NCI-H2227 (cell line): ENCODE results near the gene RGMB.

Experiments
- DNase-seq: peaks from one replicate; lab custom pipeline; 2025; ENCODE audit not compliant: unreplicated experiment; lab: John Stamatoyannopoulos, UW

Gene RGMB

GRCh38 chr5:98825582-98826375 is 52.3 kb downstream of the RGMB start:
- DNase-seq: no peak

- DNase-seq: peak; percentile 49
Measured at GRCh38 chr5:98827161-98827560, 53.7 kb downstream of the RGMB start.

- no peak for DNase-seq
Measured at GRCh38 chr5:98827588-98828284, 54.3 kb downstream of the RGMB start.

GRCh38 chr5:98836175-98836574 is 62.7 kb downstream of the RGMB start:
- DNase-seq: no peak

GRCh38 chr5:98839469-98840383 is 66.3 kb downstream of the RGMB start:
- DNase-seq: peak; percentile 78

GRCh38 chr5:98840946-98841345 is 67.5 kb downstream of the RGMB start:
- DNase-seq: no peak

- DNase-seq: no peak
Measured at GRCh38 chr5:98843481-98843880, 70.0 kb downstream of the RGMB start.

GRCh38 chr5:98844865-98845264 is 71.4 kb downstream of the RGMB start:
- DNase-seq: no peak

GRCh38 chr5:98845878-98846277 is 72.4 kb downstream of the RGMB start:
- no peak for DNase-seq
